Testis (tissue), 2 donors: Measurements from ENCODE around the gene RESP18.

Experiments used
- CTCF ChIP-seq, 3 experiments: fragments of 450-650 bp in 2 of 3; fragments of 200-600 bp in 1 of 3; sonication (generic) in 1 of 3; IDR thresholded peaks; one replicate each; pipeline ENCODE4 v1.5.1; 2016 to 2019; ENCODE audit warnings: antibody characterized with exemption in 3 of 3, mild to moderate bottlenecking in 2 of 3, moderate library complexity in 1 of 3
- POLR2A ChIP-seq: fragments of 450-650 bp; IDR thresholded peaks from one replicate; pipeline ENCODE4 v1.6.1; 2017; ENCODE audit warnings: antibody characterized with exemption, mild to moderate bottlenecking, moderate library complexity

- TF ChIP-seq CTCF (IDR thresholded peaks at IDR 0.05) (no peak), POLR2A (no peak)
Measured at GRCh38 chr2:219335373-219335786, 2.8 kb upstream of the RESP18 start.
